SK-N-SH treated with all-trans-retinoic acid at 6 μM for 48 hours (cell line): ENCODE measurements around the gene NMT1.

ENCODE experiments used
- ATAC-seq: fragments of 200-7000 bp; cut with Tn5 transposase; 3 replicates; pipeline ENCODE4 v1.9.1; 2020; ENCODE audit warnings: mild to moderate bottlenecking, moderate library complexity
- BACH2 ChIP-seq: fragments of 250-450 bp; sonication (Bioruptor Pico); IDR thresholded peaks from 2 replicates; pipeline ENCODE4 v1.9.0; 2021; ENCODE audit warnings: mild to moderate bottlenecking, borderline replicate concordance
- CREB5 ChIP-seq: fragments of 250-450 bp; sonication (Bioruptor Pico); IDR thresholded peaks from 2 replicates; pipeline ENCODE4 v1.5.1; 2020; ENCODE audit warnings: low read depth, mild to moderate bottlenecking, moderate library complexity
- ESRRG ChIP-seq: fragments of 250-450 bp; sonication (Bioruptor Pico); IDR thresholded peaks from 2 replicates; pipeline ENCODE4 v1.6.1; 2021; ENCODE audit warnings: mild to moderate bottlenecking
- OSR1 ChIP-seq: fragments of 250-450 bp; sonication (Bioruptor Pico); IDR thresholded peaks from 2 replicates; pipeline ENCODE4 v1.8.0; 2022; ENCODE audit warnings: moderate library complexity, mild to moderate bottlenecking, inconsistent platforms
- PPARA ChIP-seq: fragments of 250-450 bp; sonication (Bioruptor Pico); IDR thresholded peaks from 2 replicates; pipeline ENCODE4 v1.5.0; 2020; ENCODE audit warnings: mild to moderate bottlenecking, borderline replicate concordance
- SNAI2 ChIP-seq: fragments of 250-450 bp; sonication (Bioruptor Pico); IDR thresholded peaks from 2 replicates; pipeline ENCODE4 v1.5.0; 2020; ENCODE audit warnings: mild to moderate bottlenecking, moderate library complexity
- TCF4 ChIP-seq: fragments of 250-450 bp; sonication (Bioruptor Pico); IDR thresholded peaks from 2 replicates; pipeline ENCODE4 v1.8.0; 2021; ENCODE audit warnings: mild to moderate bottlenecking, moderate library complexity, borderline replicate concordance
- TOX ChIP-seq: fragments of 250-450 bp; sonication (Bioruptor Pico); IDR thresholded peaks from 2 replicates; pipeline ENCODE4 v1.8.0; 2021; ENCODE audit warnings: mild to moderate bottlenecking, moderate library complexity, borderline replicate concordance
- TSHZ2 ChIP-seq: fragments of 250-450 bp; sonication (Bioruptor Pico); IDR thresholded peaks from 2 replicates; pipeline ENCODE4 v1.5.0; 2020; ENCODE audit warnings: mild to moderate bottlenecking, moderate library complexity
- ZFP3 ChIP-seq: fragments of 250-450 bp; sonication (Bioruptor Pico); IDR thresholded peaks from 2 replicates; pipeline ENCODE4 v1.5.0; 2020; ENCODE audit warnings: mild to moderate bottlenecking, moderate library complexity
- ZFP30 ChIP-seq: fragments of 450-650 bp; formaldehyde crosslinking; IDR thresholded peaks from 2 replicates; pipeline ENCODE4 v1.5.0; 2022; ENCODE audit warnings: mild to moderate bottlenecking, moderate library complexity
- ZNF565 ChIP-seq: fragments of 450-650 bp; formaldehyde crosslinking; conservative IDR thresholded peaks from 2 replicates; pipeline ENCODE4 v1.5.0; 2020; ENCODE audit warnings: low read depth, mild to moderate bottlenecking, moderate library complexity
- ZNF70 ChIP-seq: fragments of 450-650 bp; formaldehyde crosslinking; IDR thresholded peaks from 2 replicates; pipeline ENCODE4 v1.5.0; 2020; ENCODE audit warnings: mild to moderate bottlenecking, moderate library complexity
- ZNF8 ChIP-seq: fragments of 450-650 bp; formaldehyde crosslinking; IDR thresholded peaks from 2 replicates; pipeline ENCODE4 v1.5.0; 2020; ENCODE audit warnings: mild to moderate bottlenecking, moderate library complexity
- TF ChIP-seq, protein P1 (sequence below): fragments of 250-450 bp; sonication (Bioruptor Pico); IDR thresholded peaks from 2 replicates; pipeline ENCODE4 v1.8.0; 2021; ENCODE audit warnings: low read depth, mild to moderate bottlenecking, moderate library complexity, borderline replicate concordance
- TF ChIP-seq, protein P2 (sequence below): fragments of 250-450 bp; sonication (Bioruptor Pico); IDR thresholded peaks from 2 replicates; pipeline ENCODE4 v1.5.1; 2021; ENCODE audit warnings: mild to moderate bottlenecking, moderate library complexity
- TF ChIP-seq, protein P3 (sequence below): fragments of 250-450 bp; sonication (Bioruptor Pico); IDR thresholded peaks from 2 replicates; pipeline ENCODE4 v1.8.0; 2020; ENCODE audit warnings: mild to moderate bottlenecking, moderate library complexity, borderline replicate concordance

Gene NMT1

GRCh38 chr17:45118691-45119090, 57.6 kb downstream of the NMT1 start:
- TF ChIP-seq CREB5 (CRISPR knock-in tag) (no peak), TSHZ2 (no peak), ZNF8 (no peak), ZNF565 (no peak), ZNF70 (CRISPR knock-in tag) (no peak)
- TF ChIP-seq, protein P1, sequence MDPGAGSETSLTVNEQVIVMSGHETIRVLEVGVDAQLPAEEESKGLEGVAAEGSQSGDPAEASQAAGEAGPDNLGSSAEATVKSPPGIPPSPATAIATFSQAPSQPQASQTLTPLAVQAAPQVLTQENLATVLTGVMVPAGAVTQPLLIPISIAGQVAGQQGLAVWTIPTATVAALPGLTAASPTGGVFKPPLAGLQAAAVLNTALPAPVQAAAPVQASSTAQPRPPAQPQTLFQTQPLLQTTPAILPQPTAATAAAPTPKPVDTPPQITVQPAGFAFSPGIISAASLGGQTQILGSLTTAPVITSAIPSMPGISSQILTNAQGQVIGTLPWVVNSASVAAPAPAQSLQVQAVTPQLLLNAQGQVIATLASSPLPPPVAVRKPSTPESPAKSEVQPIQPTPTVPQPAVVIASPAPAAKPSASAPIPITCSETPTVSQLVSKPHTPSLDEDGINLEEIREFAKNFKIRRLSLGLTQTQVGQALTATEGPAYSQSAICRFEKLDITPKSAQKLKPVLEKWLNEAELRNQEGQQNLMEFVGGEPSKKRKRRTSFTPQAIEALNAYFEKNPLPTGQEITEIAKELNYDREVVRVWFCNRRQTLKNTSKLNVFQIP (CRISPR knock-in tag), result no peak
- ATAC-seq, result no peak

- no peak for TF ChIP-seq TSHZ2
- TF ChIP-seq ZNF70 (CRISPR knock-in tag), result no peak
- no peak for ATAC-seq
Measured at GRCh38 chr17:45119964-45120363, 58.8 kb downstream of the NMT1 start.

- ATAC-seq, result no peak
- no peak for TF ChIP-seq ZFP3 (CRISPR knock-in tag)
- TF ChIP-seq TOX (CRISPR knock-in tag), result no peak
- TF ChIP-seq, protein P2, sequence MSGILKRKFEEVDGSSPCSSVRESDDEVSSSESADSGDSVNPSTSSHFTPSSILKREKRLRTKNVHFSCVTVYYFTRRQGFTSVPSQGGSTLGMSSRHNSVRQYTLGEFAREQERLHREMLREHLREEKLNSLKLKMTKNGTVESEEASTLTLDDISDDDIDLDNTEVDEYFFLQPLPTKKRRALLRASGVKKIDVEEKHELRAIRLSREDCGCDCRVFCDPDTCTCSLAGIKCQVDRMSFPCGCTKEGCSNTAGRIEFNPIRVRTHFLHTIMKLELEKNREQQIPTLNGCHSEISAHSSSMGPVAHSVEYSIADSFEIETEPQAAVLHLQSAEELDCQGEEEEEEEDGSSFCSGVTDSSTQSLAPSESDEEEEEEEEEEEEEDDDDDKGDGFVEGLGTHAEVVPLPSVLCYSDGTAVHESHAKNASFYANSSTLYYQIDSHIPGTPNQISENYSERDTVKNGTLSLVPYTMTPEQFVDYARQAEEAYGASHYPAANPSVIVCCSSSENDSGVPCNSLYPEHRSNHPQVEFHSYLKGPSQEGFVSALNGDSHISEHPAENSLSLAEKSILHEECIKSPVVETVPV (CRISPR knock-in tag), result no peak
- TF ChIP-seq, protein P3, sequence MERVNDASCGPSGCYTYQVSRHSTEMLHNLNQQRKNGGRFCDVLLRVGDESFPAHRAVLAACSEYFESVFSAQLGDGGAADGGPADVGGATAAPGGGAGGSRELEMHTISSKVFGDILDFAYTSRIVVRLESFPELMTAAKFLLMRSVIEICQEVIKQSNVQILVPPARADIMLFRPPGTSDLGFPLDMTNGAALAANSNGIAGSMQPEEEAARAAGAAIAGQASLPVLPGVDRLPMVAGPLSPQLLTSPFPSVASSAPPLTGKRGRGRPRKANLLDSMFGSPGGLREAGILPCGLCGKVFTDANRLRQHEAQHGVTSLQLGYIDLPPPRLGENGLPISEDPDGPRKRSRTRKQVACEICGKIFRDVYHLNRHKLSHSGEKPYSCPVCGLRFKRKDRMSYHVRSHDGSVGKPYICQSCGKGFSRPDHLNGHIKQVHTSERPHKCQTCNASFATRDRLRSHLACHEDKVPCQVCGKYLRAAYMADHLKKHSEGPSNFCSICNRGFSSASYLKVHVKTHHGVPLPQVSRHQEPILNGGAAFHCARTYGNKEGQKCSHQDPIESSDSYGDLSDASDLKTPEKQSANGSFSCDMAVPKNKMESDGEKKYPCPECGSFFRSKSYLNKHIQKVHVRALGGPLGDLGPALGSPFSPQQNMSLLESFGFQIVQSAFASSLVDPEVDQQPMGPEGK, result no peak
- no peak for TF ChIP-seq ESRRG (CRISPR knock-in tag)
- TF ChIP-seq ZFP30 (CRISPR knock-in tag), result no peak
- no peak for TF ChIP-seq BACH2 (CRISPR knock-in tag)
- TF ChIP-seq SNAI2 (CRISPR knock-in tag), result no peak
- TF ChIP-seq CREB5 (CRISPR knock-in tag), result no peak
- TF ChIP-seq ZNF70 (CRISPR knock-in tag), result no peak
- TF ChIP-seq OSR1, result no peak
- no peak for TF ChIP-seq ZNF8
- no peak for TF ChIP-seq TSHZ2
- no peak for TF ChIP-seq TCF4 (CRISPR knock-in tag)
- TF ChIP-seq, protein P1 (CRISPR knock-in tag), result no peak
- no peak for TF ChIP-seq ZNF565
- TF ChIP-seq PPARA (CRISPR knock-in tag), result no peak
Measured at GRCh38 chr17:45120558-45120957, 59.4 kb downstream of the NMT1 start.
